ENCODE data around the gene OR5K3. TPM values are rescaled to one million over a fixed set of nuclear protein-coding genes. Genes with fewer than 3 reads are reported as not detected.

The OR5K3 gene
- total RNA-seq, 1 donor from 2014 or later, result not detected

- H3K36me3 Mint-ChIP-seq (ENCODE audit: unreplicated experiment), result no peaks in the 10 kb centered on the region
- no peak within 1 kb of the TSS for H3K27ac Mint-ChIP-seq (ENCODE audit: unreplicated experiment)
- no peak within 1 kb of the TSS for H3K4me3 Mint-ChIP-seq (ENCODE audit: unreplicated experiment)
- no peak for DNase-seq (ENCODE audit: extremely low spot score, unreplicated experiment)
- H3K9me3 Mint-ChIP-seq (ENCODE audit: unreplicated experiment), result no peaks in the 10 kb centered on the region
- peaks cover 28% of the 10 kb centered on the region for H3K27me3 Mint-ChIP-seq (ENCODE audit: unreplicated experiment)
- H3K4me1 Mint-ChIP-seq (ENCODE audit: unreplicated experiment), result no peaks in the 10 kb centered on the region
- TF ChIP-seq CTCF (IDR thresholded peaks at IDR 0.05), result no peak
Measured at GRCh38 chr3:98353554-98353953, 36.9 kb upstream of the OR5K3 start, which contains the start of gene OR5K4. Gene OR5K4, plus strand, starts transcription at chr3:98353854. Its CDS starts 0 bp downstream, at chr3:98353854.

- TF ChIP-seq CTCF (IDR thresholded peaks at IDR 0.05), result no peak
- H3K4me1 Mint-ChIP-seq (ENCODE audit: unreplicated experiment), result no peaks in the 10 kb centered on the region
- no peaks in the 10 kb centered on the region for H3K36me3 Mint-ChIP-seq (ENCODE audit: unreplicated experiment)
- peaks cover 6% of the 10 kb centered on the region for H3K27me3 Mint-ChIP-seq (ENCODE audit: unreplicated experiment)
- no peak for DNase-seq (ENCODE audit: extremely low spot score, unreplicated experiment)
- H3K4me3 Mint-ChIP-seq (ENCODE audit: unreplicated experiment), result no peak overlapping the region
- H3K9me3 Mint-ChIP-seq (ENCODE audit: unreplicated experiment), result peaks cover 4% of the 10 kb centered on the region
- H3K27ac Mint-ChIP-seq (ENCODE audit: unreplicated experiment), result no peak overlapping the region
Measured at GRCh38 chr3:98359250-98359649, 31.2 kb upstream of the OR5K3 start.

- Mint-ChIP-seq H3K27ac (ENCODE audit: unreplicated experiment) (no peak overlapping the region), H3K27me3 (ENCODE audit: unreplicated experiment) (peaks cover 1% of the 10 kb centered on the region), H3K9me3 (ENCODE audit: unreplicated experiment) (peaks cover 4% of the 10 kb centered on the region), H3K4me1 (ENCODE audit: unreplicated experiment) (no peaks in the 10 kb centered on the region), H3K4me3 (ENCODE audit: unreplicated experiment) (no peak overlapping the region), H3K36me3 (ENCODE audit: unreplicated experiment) (no peaks in the 10 kb centered on the region)
- DNase-seq (ENCODE audit: extremely low spot score, unreplicated experiment), result no peak
- TF ChIP-seq CTCF (IDR thresholded peaks at IDR 0.05), result no peak
Measured at GRCh38 chr3:98359993-98360675, 30.3 kb upstream of the OR5K3 start.

- Mint-ChIP-seq H3K4me3 (ENCODE audit: unreplicated experiment) (no peak overlapping the region), H3K27me3 (ENCODE audit: unreplicated experiment) (peaks cover 2% of the 10 kb centered on the region), H3K36me3 (ENCODE audit: unreplicated experiment) (no peaks in the 10 kb centered on the region), H3K9me3 (ENCODE audit: unreplicated experiment) (peaks cover 4% of the 10 kb centered on the region), H3K27ac (ENCODE audit: unreplicated experiment) (no peak overlapping the region), H3K4me1 (ENCODE audit: unreplicated experiment) (no peaks in the 10 kb centered on the region)
- TF ChIP-seq CTCF (IDR thresholded peaks at IDR 0.05), result no peak
- DNase-seq (ENCODE audit: extremely low spot score, unreplicated experiment), result no peak
Measured at GRCh38 chr3:98360681-98361080, 29.8 kb upstream of the OR5K3 start.

GRCh38 chr3:98361289-98361688 is 29.2 kb upstream of the OR5K3 start:
- no peak overlapping the region for H3K27ac Mint-ChIP-seq (ENCODE audit: unreplicated experiment)
- no peaks in the 10 kb centered on the region for H3K4me1 Mint-ChIP-seq (ENCODE audit: unreplicated experiment)
- H3K4me3 Mint-ChIP-seq (ENCODE audit: unreplicated experiment), result no peak overlapping the region
- TF ChIP-seq CTCF (IDR thresholded peaks at IDR 0.05), result no peak
- H3K9me3 Mint-ChIP-seq (ENCODE audit: unreplicated experiment), result peaks cover 4% of the 10 kb centered on the region
- no peaks in the 10 kb centered on the region for H3K36me3 Mint-ChIP-seq (ENCODE audit: unreplicated experiment)
- no peak for DNase-seq (ENCODE audit: extremely low spot score, unreplicated experiment)
- peaks cover 2% of the 10 kb centered on the region for H3K27me3 Mint-ChIP-seq (ENCODE audit: unreplicated experiment)

All from osteocyte (in vitro differentiated cells).